Thoracic aorta (tissue), 2 donors: ENCODE data around the gene SGCD. TPM values are rescaled to one million over a fixed set of nuclear protein-coding genes. Genes with fewer than 3 reads are reported as not detected.

Experiments
- ATAC-seq: fragments of 150-250 bp; one replicate; pipeline ENCODE4 v1.8.0; 2017; ENCODE audit warnings: low read depth; ENCODE audit not compliant: insufficient number of reproducible peaks, low FRiP score
- DNase-seq: peaks from one replicate; pipeline ENCODE4 v3.0.0-alpha.2; 2020; ENCODE audit warnings: low spot score
- H3K27ac ChIP-seq, 2 donors: fragments of 200-600 bp; sonication (generic); 1 replicate in 1 of 2; 2 replicates in 1 of 2; pipeline ENCODE4 v1.5.1; 2016; ENCODE audit warnings: mild to moderate bottlenecking in 2 of 2, moderate library complexity in 2 of 2
- H3K27me3 ChIP-seq: fragments of 200-600 bp; sonication (generic); replicated peaks from 2 replicates; pipeline ENCODE4 v1.6.0; 2016; ENCODE audit warnings: mild to moderate bottlenecking; ENCODE audit not compliant: insufficient read depth
- H3K36me3 ChIP-seq: fragments of 200-600 bp; sonication (generic); one replicate; pipeline ENCODE4 v1.5.1; 2016
- H3K4me1 ChIP-seq, 2 donors: fragments of 200-600 bp; sonication (generic); 1 replicate in 1 of 2; 2 replicates in 1 of 2; pipeline versions ENCODE4 v1.5.1 to v1.6.0; 2016; ENCODE audit warnings: low read depth in 2 of 2, mild to moderate bottlenecking in 1 of 2; ENCODE audit not compliant: control insufficient read depth in 1 of 2
- H3K4me3 ChIP-seq: fragments of 200-600 bp; sonication (generic); 2 replicates; pipeline ENCODE4 v1.5.1; 2016; ENCODE audit warnings: mild to moderate bottlenecking
- H3K9me3 ChIP-seq: fragments of 200-600 bp; sonication (generic); 2 replicates; pipeline ENCODE4 v1.5.1; 2016
- total RNA-seq, 2 donors: library from RNA; depleted of rRNA; stranded (reverse); fragments of >200 nt; gene quantifications; one replicate each; pipeline versions ENCODE4 v1.1.0 to v1.2.3, GENCODE V29; 2016
- TF ChIP-seq, protein P1 (sequence below): fragments of 200-600 bp; sonication (generic); IDR thresholded peaks from one replicate; pipeline ENCODE4 v1.5.1; 2019; ENCODE audit warnings: antibody characterized with exemption

The SGCD gene
- total RNA-seq, 2 donors from 2014 or later, result 20.4 to 40.3 TPM

DNA sequence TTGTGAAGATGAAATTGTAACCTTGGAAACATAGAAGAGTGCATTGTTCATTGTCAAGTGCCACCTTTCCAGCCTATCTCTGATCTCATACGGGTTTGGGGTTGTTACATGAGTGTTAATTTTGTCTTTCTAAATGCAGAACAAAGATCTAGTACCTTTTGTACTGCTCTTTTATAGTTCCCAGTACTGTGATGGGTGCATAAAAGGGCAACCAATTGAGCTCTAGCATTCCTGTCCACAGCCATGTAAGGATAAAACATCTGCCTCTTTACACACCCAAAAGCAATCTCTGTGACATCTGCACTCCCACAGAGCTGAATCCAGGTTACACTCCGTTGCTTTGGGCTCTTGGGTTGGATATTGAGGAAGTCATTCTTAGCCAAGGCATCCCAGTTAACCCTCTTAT, 255.2 kb downstream of the SGCD start:
- H3K27ac ChIP-seq, result no peak overlapping the region
- TF ChIP-seq, protein P1, sequence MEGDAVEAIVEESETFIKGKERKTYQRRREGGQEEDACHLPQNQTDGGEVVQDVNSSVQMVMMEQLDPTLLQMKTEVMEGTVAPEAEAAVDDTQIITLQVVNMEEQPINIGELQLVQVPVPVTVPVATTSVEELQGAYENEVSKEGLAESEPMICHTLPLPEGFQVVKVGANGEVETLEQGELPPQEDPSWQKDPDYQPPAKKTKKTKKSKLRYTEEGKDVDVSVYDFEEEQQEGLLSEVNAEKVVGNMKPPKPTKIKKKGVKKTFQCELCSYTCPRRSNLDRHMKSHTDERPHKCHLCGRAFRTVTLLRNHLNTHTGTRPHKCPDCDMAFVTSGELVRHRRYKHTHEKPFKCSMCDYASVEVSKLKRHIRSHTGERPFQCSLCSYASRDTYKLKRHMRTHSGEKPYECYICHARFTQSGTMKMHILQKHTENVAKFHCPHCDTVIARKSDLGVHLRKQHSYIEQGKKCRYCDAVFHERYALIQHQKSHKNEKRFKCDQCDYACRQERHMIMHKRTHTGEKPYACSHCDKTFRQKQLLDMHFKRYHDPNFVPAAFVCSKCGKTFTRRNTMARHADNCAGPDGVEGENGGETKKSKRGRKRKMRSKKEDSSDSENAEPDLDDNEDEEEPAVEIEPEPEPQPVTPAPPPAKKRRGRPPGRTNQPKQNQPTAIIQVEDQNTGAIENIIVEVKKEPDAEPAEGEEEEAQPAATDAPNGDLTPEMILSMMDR, result no peak
- H3K36me3 ChIP-seq, result no peaks in the 10 kb centered on the region
- H3K4me3 ChIP-seq, result no peak overlapping the region
- H3K27me3 ChIP-seq, result no peaks in the 10 kb centered on the region
- no peak for ATAC-seq
- no peak for DNase-seq
- H3K4me1 ChIP-seq, result peaks cover 5 to 31% of the 10 kb centered on the region in 2 donors
- peaks cover 6% of the 10 kb centered on the region for H3K9me3 ChIP-seq

DNA sequence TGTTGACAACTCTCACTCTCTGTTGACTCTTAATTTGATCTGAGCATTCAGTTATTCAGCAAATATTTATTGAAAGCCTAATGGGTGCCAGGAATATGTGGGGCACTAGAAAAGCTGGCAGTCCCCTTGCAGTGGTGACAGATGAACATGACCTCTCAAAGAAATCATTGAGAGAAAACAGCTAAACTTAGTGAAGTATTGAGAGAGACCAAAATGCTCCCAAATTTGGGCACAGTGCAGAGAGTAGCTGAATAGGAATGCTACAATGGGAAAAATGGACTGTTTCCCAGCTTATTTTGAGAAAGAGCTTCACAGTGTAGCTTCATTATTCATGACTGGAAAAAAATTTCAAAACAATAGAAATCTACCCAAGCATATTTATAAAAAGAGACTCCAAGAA, 257.9 kb downstream of the SGCD start:
- ATAC-seq (peak; percentile 76), DNase-seq (no peak)
- peak overlapping the region; percentile 60 to 67 for H3K27ac ChIP-seq
- no peaks in the 10 kb centered on the region for H3K27me3 ChIP-seq
- H3K9me3 ChIP-seq, result peaks cover 3% of the 10 kb centered on the region
- TF ChIP-seq, protein P1, result no peak
- H3K4me1 ChIP-seq, result peaks cover 5 to 34% of the 10 kb centered on the region in 2 donors
- peak overlapping the region; percentile 8 for H3K4me3 ChIP-seq
- H3K36me3 ChIP-seq, result no peaks in the 10 kb centered on the region

- DNase-seq, result no peak
- H3K4me3 ChIP-seq, result no peak overlapping the region
- ATAC-seq, result no peak
- peaks cover 5 to 34% of the 10 kb centered on the region in 2 donors for H3K4me1 ChIP-seq
- peak overlapping the region; percentile 60 to 67 for H3K27ac ChIP-seq
- TF ChIP-seq, protein P1, result no peak
- no peaks in the 10 kb centered on the region for H3K27me3 ChIP-seq
- no peaks in the 10 kb centered on the region for H3K36me3 ChIP-seq
- no peaks in the 10 kb centered on the region for H3K9me3 ChIP-seq
Measured at GRCh38 chr5:156585999-156586398, 259.0 kb downstream of the SGCD start.

- no peaks in the 10 kb centered on the region for H3K9me3 ChIP-seq
- DNase-seq, result no peak
- ATAC-seq, result no peak
- H3K4me1 ChIP-seq, result peaks cover 5 to 34% of the 10 kb centered on the region in 2 donors
- H3K4me3 ChIP-seq, result no peak overlapping the region
- TF ChIP-seq, protein P1, result no peak
- H3K36me3 ChIP-seq, result no peaks in the 10 kb centered on the region
- H3K27me3 ChIP-seq, result no peaks in the 10 kb centered on the region
- H3K27ac ChIP-seq, result peak overlapping the region in 1 of 2 donors; percentile 60
Measured at GRCh38 chr5:156587012-156587411, 260.0 kb downstream of the SGCD start.

DNA sequence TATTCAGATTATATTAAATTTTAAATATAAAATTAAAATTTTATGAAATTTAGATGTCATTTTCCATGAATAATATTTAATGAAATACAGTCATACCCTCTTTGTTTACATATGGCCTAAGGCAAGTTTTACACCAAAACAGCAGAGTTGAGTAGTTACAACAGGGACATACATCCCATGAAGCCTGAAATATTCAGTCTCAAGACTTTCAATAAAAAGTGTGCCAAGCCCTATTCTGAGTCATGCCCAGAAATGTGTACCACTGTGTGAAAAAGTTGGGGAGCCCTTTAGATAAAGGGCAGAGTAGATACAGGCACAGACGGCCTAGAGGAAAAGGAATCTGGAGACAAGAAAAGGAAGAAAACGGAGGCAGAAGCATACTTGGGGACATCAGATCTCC, 261.3 kb downstream of the SGCD start:
- Histone ChIP-seq H3K4me1 (peaks cover 5 to 34% of the 10 kb centered on the region in 2 donors), H3K27ac (no peak overlapping the region), H3K36me3 (no peaks in the 10 kb centered on the region), H3K4me3 (no peak overlapping the region), H3K9me3 (no peaks in the 10 kb centered on the region), H3K27me3 (no peaks in the 10 kb centered on the region)
- DNase-seq (no peak), ATAC-seq (no peak)
- TF ChIP-seq, protein P1, result no peak
